ENCODE measurements around the gene LEUTX. TPM values are rescaled to one million over a fixed set of nuclear protein-coding genes. Genes with fewer than 3 reads are reported as not detected.

Gene LEUTX
- total and polyA plus RNA-seq, 2 donors (not counting 1 experiment from before 2014, with no cell fraction given), result not detected

DNA sequence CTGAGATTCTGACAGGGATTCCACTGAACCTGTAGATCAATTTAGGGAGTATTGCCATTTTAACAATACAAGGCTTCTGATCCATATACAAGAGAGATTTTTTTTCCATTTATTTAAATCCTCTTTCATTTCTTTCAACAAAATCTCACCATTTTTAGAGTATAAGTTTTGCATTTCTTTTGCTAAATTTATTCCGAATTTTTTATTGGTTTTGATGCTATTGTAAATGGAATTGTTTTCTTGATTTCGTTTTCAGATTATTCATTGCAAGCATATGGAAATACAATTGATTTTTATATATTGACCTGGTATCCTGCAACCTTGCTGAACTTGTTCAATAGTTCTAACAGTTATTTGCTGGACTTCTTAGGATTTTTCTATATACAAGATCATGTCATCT, 18.4 kb downstream of the LEUTX start:
- CTCF ChIA-PET, result no interaction called here
- intact Hi-C loops (cut with micrococcal nuclease), result no loop called here
- Mint-ChIP-seq H3K4me3 (no peak overlapping the region), H3K27ac (no peak overlapping the region), H3K27me3 (peaks cover 3% of the 10 kb centered on the region), H3K4me1 (peaks cover 8% of the 10 kb centered on the region), H3K9me3 (ENCODE audit: insufficient read depth) (no peaks in the 10 kb centered on the region)
- Histone ChIP-seq H3K27ac (ENCODE audit: low read length in 2 of 2) (no peak overlapping the region), H3K27me3 (replicated peaks in 1 of 4; ENCODE audit: control extremely low read depth in 1 of 4, control insufficient read depth in 3 of 4, insufficient read depth in 4 of 4, low read length in 3 of 4) (peaks cover 0 to 4% (median 4%) of the 10 kb centered on the region in 4 experiments), H3K9ac (ENCODE audit: low read length) (no peak overlapping the region), H3K4me2 (replicated peaks; ENCODE audit: low read depth, low read length, poor library complexity, severe bottlenecking) (no peak overlapping the region), H3K9me3 (ENCODE audit: control extremely low read depth in 1 of 3, control insufficient read depth in 2 of 3, insufficient read depth in 1 of 3, low read length in 2 of 3) (no peaks in the 10 kb centered on the region), H3K36me3 (replicated peaks in 1 of 2; ENCODE audit: control extremely low read depth in 1 of 2, control insufficient read depth in 1 of 2, extremely low read depth in 1 of 2, insufficient read depth in 2 of 2, low read length in 1 of 2) (no peaks in the 10 kb centered on the region), H4K20me1 (ENCODE audit: control insufficient read depth, insufficient read depth, low read length, poor library complexity, severe bottlenecking) (no peaks in the 10 kb centered on the region), H2AFZ (ENCODE audit: insufficient read depth, low read depth, low read length, poor library complexity, severe bottlenecking) (no peak overlapping the region), H3K79me2 (ENCODE audit: control insufficient read depth, insufficient read depth, low read length) (no peaks in the 10 kb centered on the region), H3K4me1 (ENCODE audit: control insufficient read depth in 2 of 2, insufficient read depth in 2 of 2, low read length in 2 of 2) (peaks cover 0 to 9% of the 10 kb centered on the region in 2 donors), H3K4me3 (ENCODE audit: control extremely low read depth in 1 of 5, extremely low read depth in 1 of 5, insufficient read depth in 1 of 5, low read depth in 2 of 5, low read length in 4 of 5) (no peak overlapping the region)
- DNase-seq, result no peak
- ATAC-seq (ENCODE audit: low read depth), result no peak
- POLR2A ChIA-PET, result no interaction called here
- TF ChIP-seq, protein P1, sequence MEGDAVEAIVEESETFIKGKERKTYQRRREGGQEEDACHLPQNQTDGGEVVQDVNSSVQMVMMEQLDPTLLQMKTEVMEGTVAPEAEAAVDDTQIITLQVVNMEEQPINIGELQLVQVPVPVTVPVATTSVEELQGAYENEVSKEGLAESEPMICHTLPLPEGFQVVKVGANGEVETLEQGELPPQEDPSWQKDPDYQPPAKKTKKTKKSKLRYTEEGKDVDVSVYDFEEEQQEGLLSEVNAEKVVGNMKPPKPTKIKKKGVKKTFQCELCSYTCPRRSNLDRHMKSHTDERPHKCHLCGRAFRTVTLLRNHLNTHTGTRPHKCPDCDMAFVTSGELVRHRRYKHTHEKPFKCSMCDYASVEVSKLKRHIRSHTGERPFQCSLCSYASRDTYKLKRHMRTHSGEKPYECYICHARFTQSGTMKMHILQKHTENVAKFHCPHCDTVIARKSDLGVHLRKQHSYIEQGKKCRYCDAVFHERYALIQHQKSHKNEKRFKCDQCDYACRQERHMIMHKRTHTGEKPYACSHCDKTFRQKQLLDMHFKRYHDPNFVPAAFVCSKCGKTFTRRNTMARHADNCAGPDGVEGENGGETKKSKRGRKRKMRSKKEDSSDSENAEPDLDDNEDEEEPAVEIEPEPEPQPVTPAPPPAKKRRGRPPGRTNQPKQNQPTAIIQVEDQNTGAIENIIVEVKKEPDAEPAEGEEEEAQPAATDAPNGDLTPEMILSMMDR (IDR thresholded peaks at IDR 0.05), result no peak
- TF ChIP-seq EZH2 (IDR thresholded peaks at IDR 0.05; ENCODE audit: borderline replicate concordance, insufficient read depth, low read depth, low read length, poor library complexity, severe bottlenecking), result no peak
- WGBS (ENCODE audit: insufficient coverage), result no CpG with 5 or more reads among the region's 2 CpGs

DNA sequence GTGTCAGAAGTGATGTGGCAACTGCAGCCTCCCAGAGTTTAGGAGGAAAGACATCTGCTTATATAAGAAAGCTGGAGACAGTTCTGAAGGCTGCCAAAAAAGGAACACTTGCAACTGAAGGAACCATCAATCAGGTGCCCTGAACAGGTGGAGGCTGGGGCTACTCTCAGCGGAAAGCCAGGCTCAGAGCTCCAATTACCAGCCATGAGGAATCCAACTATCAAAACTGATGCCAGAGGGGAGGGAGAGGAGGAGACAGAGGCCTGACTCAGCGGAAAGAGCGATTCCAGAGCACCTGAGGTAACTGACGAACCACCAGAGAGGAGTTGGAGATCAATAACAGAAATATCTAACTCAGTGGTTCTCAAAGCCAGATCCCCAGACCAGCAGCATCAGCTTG, 24.3 kb downstream of the LEUTX start:
- no peaks in the 10 kb centered on the region for H3K4me1 Mint-ChIP-seq
- intact Hi-C loops (cut with micrococcal nuclease), result no loop called here
- no peak overlapping the region for H3K9ac ChIP-seq (ENCODE audit: low read length)
- no peak overlapping the region for H3K4me3 Mint-ChIP-seq
- no peaks in the 10 kb centered on the region for H3K9me3 Mint-ChIP-seq (ENCODE audit: insufficient read depth)
- H4K20me1 ChIP-seq (ENCODE audit: control insufficient read depth, insufficient read depth, low read length, poor library complexity, severe bottlenecking), result no peaks in the 10 kb centered on the region
- H3K27me3 ChIP-seq (replicated peaks in 1 of 4; ENCODE audit: control extremely low read depth in 1 of 4, control insufficient read depth in 3 of 4, insufficient read depth in 4 of 4, low read length in 3 of 4), result peaks cover 0 to 23% (median 17%) of the 10 kb centered on the region in 4 experiments
- H3K27ac ChIP-seq (ENCODE audit: low read length in 2 of 2), result no peak overlapping the region
- H3K4me3 ChIP-seq (ENCODE audit: control extremely low read depth in 1 of 5, extremely low read depth in 1 of 5, insufficient read depth in 1 of 5, low read depth in 2 of 5, low read length in 4 of 5), result no peak overlapping the region
- no peaks in the 10 kb centered on the region for H3K9me3 ChIP-seq (ENCODE audit: control extremely low read depth in 1 of 3, control insufficient read depth in 2 of 3, insufficient read depth in 1 of 3, low read length in 2 of 3)
- no peak overlapping the region for H3K4me2 ChIP-seq (replicated peaks; ENCODE audit: low read depth, low read length, poor library complexity, severe bottlenecking)
- TF ChIP-seq, protein P1 (IDR thresholded peaks at IDR 0.05), result no peak
- TF ChIP-seq EZH2 (IDR thresholded peaks at IDR 0.05; ENCODE audit: borderline replicate concordance, insufficient read depth, low read depth, low read length, poor library complexity, severe bottlenecking), result no peak
- no peaks in the 10 kb centered on the region for H3K79me2 ChIP-seq (ENCODE audit: control insufficient read depth, insufficient read depth, low read length)
- no peak overlapping the region for H3K27ac Mint-ChIP-seq
- H3K27me3 Mint-ChIP-seq, result peaks cover 26% of the 10 kb centered on the region
- ChIA-PET POLR2A (no interaction called here), CTCF (interaction anchor here (1.7 to 4.6 kb wide), 2 partner anchors 11 to 40 kb away, joined by 6 to 27 read pairs; no protein-coding TSS in a partner anchor)
- no peaks in the 10 kb centered on the region for H3K36me3 ChIP-seq (replicated peaks in 1 of 2; ENCODE audit: control extremely low read depth in 1 of 2, control insufficient read depth in 1 of 2, extremely low read depth in 1 of 2, insufficient read depth in 2 of 2, low read length in 1 of 2)
- H3K4me1 ChIP-seq (ENCODE audit: control insufficient read depth in 2 of 2, insufficient read depth in 2 of 2, low read length in 2 of 2), result no peaks in the 10 kb centered on the region
- H2AFZ ChIP-seq (ENCODE audit: insufficient read depth, low read depth, low read length, poor library complexity, severe bottlenecking), result no peak overlapping the region
- WGBS (ENCODE audit: insufficient coverage), result 39% methylated on average over 3 of the region's 4 CpGs
- ATAC-seq (ENCODE audit: low read depth) (no peak), DNase-seq (no peak)

Measured in B cell (primary cell).